Endothelial cell of umbilical vein (primary cell): ENCODE data around the gene MAP2K4. TPM values are rescaled to one million over a fixed set of nuclear protein-coding genes. Genes with fewer than 3 reads are reported as not detected.

Source experiments
- BruUV-seq: library from RNA; stranded (reverse); fragments of 400-500 nt; replicated peaks from 2 replicates; lab custom pipeline; 2021; lab: Mats Ljungman, UMichigan
- CTCF ChIA-PET: fragments of 300-600, 350-600 bp; sonication (Branson Sonifier 250); formaldehyde crosslinking; loops from one replicate; lab custom pipeline; 2021; ENCODE audit warnings: antibody characterized with exemption, inconsistent platforms; lab: Charles Lee
- POLR2A ChIA-PET: fragments of 300-600, 350-600 bp; sonication (Branson Sonifier 250); formaldehyde crosslinking; loops from one replicate; lab custom pipeline; 2021; ENCODE audit warnings: antibody characterized with exemption, inconsistent platforms; lab: Charles Lee
- DNase-seq: peaks from one replicate; pipeline ENCODE4 v3.0.0-alpha.2; 2011; ENCODE audit warnings: low read depth, low spot score
- FAIRE-seq: peaks from 2 replicates; lab custom pipeline; 2011; peaks lifted over from hg19 to GRCh38; lab: Jason Lieb, UNC
- H2AFZ ChIP-seq: 2 replicates; pipeline ENCODE4 v1.6.0; 2012; ENCODE audit warnings: low read depth, low read length, control low read depth, inconsistent platforms
- H3K27ac ChIP-seq: 2 replicates; pipeline ENCODE4 v1.5.1; 2011; ENCODE audit warnings: low read depth, mild to moderate bottlenecking, control low read depth, low read length, moderate library complexity; ENCODE audit not compliant: insufficient read depth
- H3K27me3 ChIP-seq, 2 experiments: 2 replicates each; pipeline versions ENCODE4 v1.6.0 to v1.6.1; 2011; ENCODE audit warnings: low read length in 2 of 2, mixed read lengths in 1 of 2; ENCODE audit not compliant: control insufficient read depth in 2 of 2, insufficient read depth in 2 of 2
- H3K36me3 ChIP-seq, 2 experiments: 2 replicates in 1 of 2; 3 replicates in 1 of 2; pipeline ENCODE4 v1.5.1; 2011; ENCODE audit warnings: low read length in 2 of 2, mild to moderate bottlenecking in 1 of 2, moderate library complexity in 1 of 2; ENCODE audit not compliant: control insufficient read depth in 2 of 2, insufficient read depth in 2 of 2; ENCODE audit errors: extremely low read depth in 1 of 2
- H3K4me1 ChIP-seq: 3 replicates; pipeline ENCODE4 v1.5.1; 2011; ENCODE audit warnings: mild to moderate bottlenecking, low read length; ENCODE audit not compliant: control insufficient read depth, insufficient read depth; ENCODE audit errors: extremely low read depth
- H3K4me2 ChIP-seq: 2 replicates; pipeline ENCODE4 v1.6.1; 2011; ENCODE audit warnings: low read length, control low read depth, mixed read lengths; ENCODE audit not compliant: insufficient read depth
- H3K4me3 ChIP-seq, 3 experiments: fragments of 200-600 bp in 1 of 3; sonication (generic), shearing (Covaris generic) in 1 of 3; replicated peaks in 1 of 3; 2 replicates each; pipeline ENCODE4 v1.5.1; 2011 to 2016; ENCODE audit warnings: control low read depth in 3 of 3, low read length in 3 of 3, mild to moderate bottlenecking in 2 of 3, inconsistent platforms in 1 of 3, low read depth in 1 of 3, moderate library complexity in 1 of 3; ENCODE audit not compliant: insufficient read depth in 1 of 3
- H3K79me2 ChIP-seq: 2 replicates; pipeline ENCODE4 v1.6.0; 2012; ENCODE audit warnings: low read length, inconsistent platforms; ENCODE audit not compliant: control insufficient read depth, insufficient read depth
- H3K9ac ChIP-seq: replicated peaks from 2 replicates; pipeline ENCODE3; 2011; ENCODE audit warnings: low read length, control low read depth; ENCODE audit not compliant: insufficient read depth; ENCODE audit errors: extremely low read depth
- H3K9me1 ChIP-seq: replicated peaks from 3 replicates; pipeline ENCODE4 v1.6.0; 2011; ENCODE audit warnings: mild to moderate bottlenecking, low read length; ENCODE audit not compliant: control insufficient read depth, insufficient read depth; ENCODE audit errors: extremely low read depth
- H3K9me3 ChIP-seq: replicated peaks from 2 replicates; pipeline ENCODE4 v1.5.1; 2012; ENCODE audit warnings: low read length, inconsistent platforms; ENCODE audit not compliant: control insufficient read depth, insufficient read depth
- H4K20me1 ChIP-seq: replicated peaks from 2 replicates; pipeline ENCODE3; 2011; ENCODE audit warnings: mild to moderate bottlenecking, low read length; ENCODE audit not compliant: control insufficient read depth, insufficient read depth; ENCODE audit errors: extremely low read depth
- CTCF ChIP-seq, 2 donors: IDR thresholded peaks; 1 replicate in 1 of 2; 2 replicates in 1 of 2; pipeline ENCODE4 v1.5.1; 2011; ENCODE audit warnings: low read length in 2 of 2, mild to moderate bottlenecking in 2 of 2, moderate library complexity in 2 of 2, control low read depth in 1 of 2, inconsistent platforms in 1 of 2, low read depth in 1 of 2; ENCODE audit not compliant: insufficient read depth in 1 of 2; ENCODE audit errors: extremely low read depth in 1 of 2
- EZH2 ChIP-seq: IDR thresholded peaks from 2 replicates; pipeline ENCODE4 v1.6.1; 2012; ENCODE audit warnings: borderline replicate concordance, low read depth, mild to moderate bottlenecking, moderate library complexity, low read length, inconsistent platforms; ENCODE audit not compliant: severe bottlenecking
- FOS ChIP-seq: IDR thresholded peaks from 2 replicates; pipeline ENCODE4 v1.6.1; 2011; ENCODE audit warnings: mild to moderate bottlenecking, low read length, moderate library complexity, borderline replicate concordance; ENCODE audit not compliant: insufficient read depth
- GATA2 ChIP-seq: IDR thresholded peaks from 2 replicates; pipeline ENCODE4 v1.7.0; 2011; ENCODE audit warnings: low read depth, mild to moderate bottlenecking, moderate library complexity, mixed read lengths, low read length; ENCODE audit not compliant: insufficient read length, insufficient read depth
- JUN ChIP-seq: IDR thresholded peaks from 2 replicates; pipeline ENCODE4 v1.6.1; 2011; ENCODE audit warnings: borderline replicate concordance, low read depth; ENCODE audit not compliant: insufficient read length, insufficient read depth
- MAX ChIP-seq: IDR thresholded peaks from 2 replicates; pipeline ENCODE4 v1.6.1; 2011; ENCODE audit not compliant: insufficient read depth, insufficient read length
- MYC ChIP-seq: IDR thresholded peaks from one replicate; pipeline ENCODE4 v1.6.1; 2011; ENCODE audit warnings: mild to moderate bottlenecking, low read depth, low read length
- POLR2AphosphoS5 ChIP-seq: IDR thresholded peaks from 2 replicates; pipeline ENCODE4 v1.6.1; 2012; ENCODE audit warnings: low read depth, mild to moderate bottlenecking, control low read depth, low read length, moderate library complexity; ENCODE audit not compliant: insufficient read depth
- dilution Hi-C: fragments of 300-500 bp; cut with MboI; formaldehyde crosslinking; loops from one replicate; pipeline ENCODE4 v1.15.0; 2019; ENCODE audit warnings: low sequenced_read_pairs; ENCODE audit not compliant: extremely low pct_ligation_motif_present
- intact Hi-C: fragments of 100-400 bp; cut with micrococcal nuclease; formaldehyde crosslinking; loops from one replicate; pipeline ENCODE4 v1.10.0; 2022
- polyA plus RNA-seq, 4 experiments: library from polyadenylated mRNA; depleted of rRNA in 3 of 4; stranded (reverse) in 3 of 4; unstranded in 1 of 4; fragments of >200 nt; gene quantifications; 2 replicates each; pipeline versions ENCODE4 v1.2.1 to v1.2.3, GENCODE V29; 2011 to 2012; ENCODE audit warnings: missing spikeins in 1 of 4
- total RNA-seq: library from RNA; stranded (reverse); gene quantifications from 2 replicates; pipeline ENCODE4 v1.2.3, GENCODE V29; 2021

Gene MAP2K4
- total and polyA plus RNA-seq, 2 donors (not counting 3 experiments of a cell fraction or from before 2014, with no cell fraction given): 8.6 to 17.5 TPM

- Histone ChIP-seq H3K4me2 (peak overlapping the region; percentile 76), H4K20me1 (peaks cover 4% of the 10 kb centered on the region), H3K79me2 (peaks cover 48% of the 10 kb centered on the region), H3K9ac (peak overlapping the region; percentile 94), H2AFZ (peak overlapping the region; percentile 92), H3K9me1 (no peaks in the 10 kb centered on the region), H3K4me1 (peaks cover 11% of the 10 kb centered on the region), H3K4me3 (peak overlapping the region; percentile 78 to 88 (median 88)), H3K27ac (peak overlapping the region; percentile 66), H3K9me3 (no peaks in the 10 kb centered on the region), H3K36me3 (no peaks in the 10 kb centered on the region), H3K27me3 (peaks cover 3 to 5% of the 10 kb centered on the region in 2 experiments)
- BruUV-seq: TSS peak; percentile 39
- intact Hi-C loops (loop anchor here (2.0 kb wide), 1 partner anchor 159 kb away; no protein-coding TSS in a partner anchor), dilution Hi-C loops (no loop called here)
- no peak for TF ChIP-seq MAX
- no peak for TF ChIP-seq MYC
- TF ChIP-seq POLR2AphosphoS5: no peak
- no peak for TF ChIP-seq CTCF (IDR thresholded peaks at IDR 0.05; ENCODE audit: extremely low read depth in 1 of 2, insufficient read depth in 1 of 2, low read depth in 1 of 2, low read length in 2 of 2)
- no peak for TF ChIP-seq FOS
- TF ChIP-seq GATA2: no peak
- no peak for TF ChIP-seq JUN
- TF ChIP-seq EZH2: no peak
- CTCF ChIA-PET: interaction anchor here (1.0 to 1.6 kb wide), 2 partner anchors 12 to 18 kb away, joined by 3 to 5 read pairs; no protein-coding TSS in a partner anchor
- FAIRE-seq: no peak
- POLR2A ChIA-PET: interaction anchor here (0.7 to 3.6 kb wide), 3 partner anchors 25 to 30 kb away, joined by 8 to 44 read pairs (median 11); partner anchors contain the start of gene ZNF18
- no peak for DNase-seq
These were observed 1.0 kb downstream of the MAP2K4 start for GRCh38 chr17:12021623-12022140.
